Adrenal gland (tissue), 5 donors: Measurements from ENCODE around the gene SETD3.

ENCODE experiments used
- CTCF ChIP-seq, 6 experiments: fragments of 450-650 bp in 4 of 6; fragments of 200-600 bp in 2 of 6; sonication (generic) in 1 of 6; IDR thresholded peaks; 1 replicate in 5 of 6; 2 replicates in 1 of 6; pipeline versions ENCODE4 v1.5.1 to v1.8.0; 2016 to 2021; ENCODE audit warnings: antibody characterized with exemption in 6 of 6, mild to moderate bottlenecking in 2 of 6, moderate library complexity in 1 of 6
- POLR2A ChIP-seq, 2 donors: fragments of 450-650 bp; IDR thresholded peaks; one replicate each; pipeline ENCODE4 v1.6.1; 2017; ENCODE audit warnings: antibody characterized with exemption in 2 of 2, mild to moderate bottlenecking in 2 of 2, moderate library complexity in 1 of 2
- donor health status: DM: no; HTN: no; CAD: no.

- no peak for TF ChIP-seq POLR2A (IDR thresholded peaks at IDR 0.05)
- TF ChIP-seq CTCF (IDR thresholded peaks at IDR 0.05), result no peak
Observed at GRCh38 chr14:99473458-99473857, 7.2 kb downstream of the SETD3 start.
